Endothelial cell of umbilical vein (primary cell): Measurements from ENCODE around the gene NTF4. TPM values are rescaled to one million over a fixed set of nuclear protein-coding genes. Genes with fewer than 3 reads are reported as not detected.

Experiments used
- BruUV-seq: library from RNA; stranded (reverse); fragments of 400-500 nt; replicated peaks from 2 replicates; lab custom pipeline; 2021; lab: Mats Ljungman, UMichigan
- CTCF ChIA-PET: fragments of 300-600, 350-600 bp; sonication (Branson Sonifier 250); formaldehyde crosslinking; loops from one replicate; lab custom pipeline; 2021; ENCODE audit warnings: antibody characterized with exemption, inconsistent platforms; lab: Charles Lee
- POLR2A ChIA-PET: fragments of 300-600, 350-600 bp; sonication (Branson Sonifier 250); formaldehyde crosslinking; loops from one replicate; lab custom pipeline; 2021; ENCODE audit warnings: antibody characterized with exemption, inconsistent platforms; lab: Charles Lee
- DNase-seq: peaks from one replicate; pipeline ENCODE4 v3.0.0-alpha.2; 2011; ENCODE audit warnings: low read depth, low spot score
- FAIRE-seq: peaks from 2 replicates; lab custom pipeline; 2011; peaks lifted over from hg19 to GRCh38; lab: Jason Lieb, UNC
- H2AFZ ChIP-seq: 2 replicates; pipeline ENCODE4 v1.6.0; 2012; ENCODE audit warnings: low read depth, low read length, control low read depth, inconsistent platforms
- H3K27ac ChIP-seq: 2 replicates; pipeline ENCODE4 v1.5.1; 2011; ENCODE audit warnings: low read depth, mild to moderate bottlenecking, control low read depth, low read length, moderate library complexity; ENCODE audit not compliant: insufficient read depth
- H3K27me3 ChIP-seq, 2 experiments: 2 replicates each; pipeline versions ENCODE4 v1.6.0 to v1.6.1; 2011; ENCODE audit warnings: low read length in 2 of 2, mixed read lengths in 1 of 2; ENCODE audit not compliant: control insufficient read depth in 2 of 2, insufficient read depth in 2 of 2
- H3K36me3 ChIP-seq, 2 experiments: 2 replicates in 1 of 2; 3 replicates in 1 of 2; pipeline ENCODE4 v1.5.1; 2011; ENCODE audit warnings: low read length in 2 of 2, mild to moderate bottlenecking in 1 of 2, moderate library complexity in 1 of 2; ENCODE audit not compliant: control insufficient read depth in 2 of 2, insufficient read depth in 2 of 2; ENCODE audit errors: extremely low read depth in 1 of 2
- H3K4me1 ChIP-seq: 3 replicates; pipeline ENCODE4 v1.5.1; 2011; ENCODE audit warnings: mild to moderate bottlenecking, low read length; ENCODE audit not compliant: control insufficient read depth, insufficient read depth; ENCODE audit errors: extremely low read depth
- H3K4me2 ChIP-seq: 2 replicates; pipeline ENCODE4 v1.6.1; 2011; ENCODE audit warnings: low read length, control low read depth, mixed read lengths; ENCODE audit not compliant: insufficient read depth
- H3K4me3 ChIP-seq, 3 experiments: fragments of 200-600 bp in 1 of 3; sonication (generic), shearing (Covaris generic) in 1 of 3; replicated peaks in 1 of 3; 2 replicates each; pipeline ENCODE4 v1.5.1; 2011 to 2016; ENCODE audit warnings: control low read depth in 3 of 3, low read length in 3 of 3, mild to moderate bottlenecking in 2 of 3, inconsistent platforms in 1 of 3, low read depth in 1 of 3, moderate library complexity in 1 of 3; ENCODE audit not compliant: insufficient read depth in 1 of 3
- H3K79me2 ChIP-seq: 2 replicates; pipeline ENCODE4 v1.6.0; 2012; ENCODE audit warnings: low read length, inconsistent platforms; ENCODE audit not compliant: control insufficient read depth, insufficient read depth
- H3K9ac ChIP-seq: replicated peaks from 2 replicates; pipeline ENCODE3; 2011; ENCODE audit warnings: low read length, control low read depth; ENCODE audit not compliant: insufficient read depth; ENCODE audit errors: extremely low read depth
- H3K9me1 ChIP-seq: replicated peaks from 3 replicates; pipeline ENCODE4 v1.6.0; 2011; ENCODE audit warnings: mild to moderate bottlenecking, low read length; ENCODE audit not compliant: control insufficient read depth, insufficient read depth; ENCODE audit errors: extremely low read depth
- H3K9me3 ChIP-seq: replicated peaks from 2 replicates; pipeline ENCODE4 v1.5.1; 2012; ENCODE audit warnings: low read length, inconsistent platforms; ENCODE audit not compliant: control insufficient read depth, insufficient read depth
- H4K20me1 ChIP-seq: replicated peaks from 2 replicates; pipeline ENCODE3; 2011; ENCODE audit warnings: mild to moderate bottlenecking, low read length; ENCODE audit not compliant: control insufficient read depth, insufficient read depth; ENCODE audit errors: extremely low read depth
- CTCF ChIP-seq, 2 donors: IDR thresholded peaks; 1 replicate in 1 of 2; 2 replicates in 1 of 2; pipeline ENCODE4 v1.5.1; 2011; ENCODE audit warnings: low read length in 2 of 2, mild to moderate bottlenecking in 2 of 2, moderate library complexity in 2 of 2, control low read depth in 1 of 2, inconsistent platforms in 1 of 2, low read depth in 1 of 2; ENCODE audit not compliant: insufficient read depth in 1 of 2; ENCODE audit errors: extremely low read depth in 1 of 2
- EZH2 ChIP-seq: IDR thresholded peaks from 2 replicates; pipeline ENCODE4 v1.6.1; 2012; ENCODE audit warnings: borderline replicate concordance, low read depth, mild to moderate bottlenecking, moderate library complexity, low read length, inconsistent platforms; ENCODE audit not compliant: severe bottlenecking
- FOS ChIP-seq: IDR thresholded peaks from 2 replicates; pipeline ENCODE4 v1.6.1; 2011; ENCODE audit warnings: mild to moderate bottlenecking, low read length, moderate library complexity, borderline replicate concordance; ENCODE audit not compliant: insufficient read depth
- GATA2 ChIP-seq: IDR thresholded peaks from 2 replicates; pipeline ENCODE4 v1.7.0; 2011; ENCODE audit warnings: low read depth, mild to moderate bottlenecking, moderate library complexity, mixed read lengths, low read length; ENCODE audit not compliant: insufficient read length, insufficient read depth
- JUN ChIP-seq: IDR thresholded peaks from 2 replicates; pipeline ENCODE4 v1.6.1; 2011; ENCODE audit warnings: borderline replicate concordance, low read depth; ENCODE audit not compliant: insufficient read length, insufficient read depth
- MAX ChIP-seq: IDR thresholded peaks from 2 replicates; pipeline ENCODE4 v1.6.1; 2011; ENCODE audit not compliant: insufficient read depth, insufficient read length
- MYC ChIP-seq: IDR thresholded peaks from one replicate; pipeline ENCODE4 v1.6.1; 2011; ENCODE audit warnings: mild to moderate bottlenecking, low read depth, low read length
- POLR2A ChIP-seq: IDR thresholded peaks from 2 replicates; pipeline ENCODE4 v1.6.1; 2012; ENCODE audit warnings: low read depth, mild to moderate bottlenecking, control low read depth, low read length
- POLR2AphosphoS5 ChIP-seq: IDR thresholded peaks from 2 replicates; pipeline ENCODE4 v1.6.1; 2012; ENCODE audit warnings: low read depth, mild to moderate bottlenecking, control low read depth, low read length, moderate library complexity; ENCODE audit not compliant: insufficient read depth
- dilution Hi-C: fragments of 300-500 bp; cut with MboI; formaldehyde crosslinking; loops from one replicate; pipeline ENCODE4 v1.15.0; 2019; ENCODE audit warnings: low sequenced_read_pairs; ENCODE audit not compliant: extremely low pct_ligation_motif_present
- intact Hi-C: fragments of 100-400 bp; cut with micrococcal nuclease; formaldehyde crosslinking; loops from one replicate; pipeline ENCODE4 v1.10.0; 2022
- polyA plus RNA-seq, 4 experiments: library from polyadenylated mRNA; depleted of rRNA in 3 of 4; stranded (reverse) in 3 of 4; unstranded in 1 of 4; fragments of >200 nt; gene quantifications; 2 replicates each; pipeline versions ENCODE4 v1.2.1 to v1.2.3, GENCODE V29; 2011 to 2012; ENCODE audit warnings: missing spikeins in 1 of 4
- total RNA-seq: library from RNA; stranded (reverse); gene quantifications from 2 replicates; pipeline ENCODE4 v1.2.3, GENCODE V29; 2021

Gene NTF4
- total and polyA plus RNA-seq, 2 donors (not counting 3 experiments of a cell fraction or from before 2014, with no cell fraction given), result not detected

- dilution Hi-C loops, result no loop called here
Measured at GRCh38 chr19:49020931-49021895, 43.4 kb downstream of the NTF4 start.

More at GRCh38 chr19:49020931-49021895, 43.4 kb downstream of the NTF4 start:
- Histone ChIP-seq H3K36me3 (peaks cover 0 to 2% of the 10 kb centered on the region in 2 experiments), H3K9me3 (no peaks in the 10 kb centered on the region), H3K27me3 (peaks cover 0 to 5% of the 10 kb centered on the region in 2 experiments), H3K79me2 (no peaks in the 10 kb centered on the region), H3K4me1 (peaks cover 10% of the 10 kb centered on the region), H3K27ac (no peak overlapping the region), H3K9ac (no peak overlapping the region), H4K20me1 (no peaks in the 10 kb centered on the region), H2AFZ (no peak overlapping the region), H3K9me1 (no peaks in the 10 kb centered on the region), H3K4me3 (no peak overlapping the region), H3K4me2 (no peak overlapping the region)
- TF ChIP-seq FOS (no peak), MYC (no peak), CTCF (IDR thresholded peaks at IDR 0.05; ENCODE audit: extremely low read depth in 1 of 2, insufficient read depth in 1 of 2, low read depth in 1 of 2, low read length in 2 of 2) (no peak), JUN (no peak), GATA2 (no peak), EZH2 (no peak), POLR2AphosphoS5 (no peak), MAX (no peak), POLR2A (no peak)
- intact Hi-C loops, result no loop called here
- no peak for DNase-seq
- BruUV-seq, result no TSS peak
- no peak for FAIRE-seq
- POLR2A ChIA-PET, result no interaction called here
- CTCF ChIA-PET, result interaction anchor here (1.4 kb wide), 1 partner anchor 21 kb away, joined by 4 read pairs; no protein-coding TSS in a partner anchor
